Measurements from ENCODE around the gene GATA2. TPM values are rescaled to one million over a fixed set of nuclear protein-coding genes. Genes with fewer than 3 reads are reported as not detected.

Gene GATA2
- total and polyA plus RNA-seq, 2 of the 8 experiments (the other 6 are each of a cell fraction or from before 2014, with no cell fraction given): 0.03 to 0.30 TPM

DNA sequence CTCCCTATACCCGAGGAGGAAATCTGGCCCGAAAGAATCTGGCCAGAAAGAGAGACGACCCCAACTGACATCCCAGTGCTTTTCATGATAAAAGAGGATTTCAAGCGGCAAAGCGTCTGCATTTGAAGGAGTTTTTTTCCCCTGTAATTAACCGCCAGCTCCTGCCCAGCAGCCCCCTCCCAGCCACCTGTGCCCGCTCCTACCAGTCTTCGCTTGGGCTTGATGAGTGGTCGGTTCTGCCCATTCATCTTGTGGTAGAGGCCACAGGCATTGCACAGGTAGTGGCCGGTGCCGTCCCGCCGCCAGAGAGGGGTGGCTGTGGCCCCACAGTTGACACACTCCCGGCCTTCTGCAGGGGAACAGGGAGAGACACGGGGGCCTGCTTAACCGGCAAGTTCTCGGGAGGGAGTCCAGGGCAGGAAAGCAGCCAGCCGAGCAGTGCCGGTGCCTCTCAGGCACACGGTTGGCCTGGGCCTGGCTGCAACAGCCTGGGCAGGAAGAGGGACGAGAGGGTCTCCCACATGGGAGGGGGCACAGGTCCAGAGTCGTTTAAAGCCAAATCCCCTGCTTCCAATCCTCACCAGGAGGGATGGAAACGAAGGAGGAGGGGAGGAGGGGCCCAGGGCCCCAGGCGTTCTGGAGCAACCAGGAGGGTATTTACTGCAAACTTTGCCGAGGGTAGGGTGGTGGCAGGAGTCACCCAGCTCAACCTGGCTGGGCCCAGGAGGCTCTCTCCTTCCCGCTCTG lies 9.2 kb downstream of the GATA2 start (continued):
- TF ChIP-seq, protein P1, sequence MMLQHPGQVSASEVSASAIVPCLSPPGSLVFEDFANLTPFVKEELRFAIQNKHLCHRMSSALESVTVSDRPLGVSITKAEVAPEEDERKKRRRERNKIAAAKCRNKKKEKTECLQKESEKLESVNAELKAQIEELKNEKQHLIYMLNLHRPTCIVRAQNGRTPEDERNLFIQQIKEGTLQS (IDR thresholded peaks at IDR 0.05; ENCODE audit: insufficient read depth, low read depth, low read length): no peak
- TF ChIP-seq KDM1A (IDR thresholded peaks at IDR 0.05; ENCODE audit: borderline replicate concordance, low read length) (no peak), E2F6 (IDR thresholded peaks at IDR 0.05) (no peak), RFX5 (IDR thresholded peaks at IDR 0.05; ENCODE audit: borderline replicate concordance, low read depth, low read length) (no peak), JUND (IDR thresholded peaks at IDR 0.05; ENCODE audit: low read length) (no peak), RBBP5 (IDR thresholded peaks at IDR 0.05; ENCODE audit: borderline replicate concordance, low read depth, low read length) (no peak), TAF1 (IDR thresholded peaks at IDR 0.05; ENCODE audit: low read depth, low read length) (no peak), NRF1 (IDR thresholded peaks at IDR 0.05; ENCODE audit: low read depth, low read length) (no peak), SRF (IDR thresholded peaks at IDR 0.05; ENCODE audit: low read depth, low read length) (no peak), POLR2A (IDR thresholded peaks at IDR 0.05; ENCODE audit: control extremely low read depth in 1 of 2, low read depth in 2 of 2, low read length in 2 of 2) (no peak), BACH1 (IDR thresholded peaks at IDR 0.05; ENCODE audit: low read length) (no peak), PHF8 (conservative IDR thresholded peaks at IDR 0.05; ENCODE audit: low read depth, low read length) (no peak)
